MCF 10A (cell line): ENCODE results near the gene CTAG1A. TPM values are rescaled to one million over a fixed set of nuclear protein-coding genes. Genes with fewer than 3 reads are reported as not detected.
A peak's percentile ranks its signal among the peaks of the same experiment; 100 is the strongest.

Experiments
- BruUV-seq: library from RNA; stranded (reverse); fragments of 400-500 nt; replicated peaks from 2 replicates; lab custom pipeline; 2021; lab: Mats Ljungman, UMichigan
- CTCF ChIA-PET: fragments of 300-600 bp; sonication (Branson Sonifier 250); formaldehyde crosslinking; extraction: SDS; loops from one replicate; lab custom pipeline; 2021; ENCODE audit warnings: antibody characterized with exemption, inconsistent platforms; lab: Yijun Ruan, JAX
- POLR2A ChIA-PET: fragments of 300-600, 350-650 bp; sonication (Branson Sonifier 250); formaldehyde crosslinking; extraction: SDS; loops from one replicate; lab custom pipeline; 2020; ENCODE audit warnings: antibody characterized with exemption, inconsistent platforms; lab: Yijun Ruan, JAX
- DNase-seq: peaks from one replicate; pipeline ENCODE4 v3.0.0-alpha.2; 2018; ENCODE audit not compliant: unreplicated experiment
- H3K27ac Mint-ChIP-seq: one replicate; pipeline ENCODE4 v1.8.0; 2022; ENCODE audit warnings: mild to moderate bottlenecking, low read depth, mixed read lengths; ENCODE audit not compliant: unreplicated experiment
- H3K27me3 Mint-ChIP-seq: one replicate; pipeline ENCODE4 v1.8.0; 2022; ENCODE audit warnings: mixed read lengths; ENCODE audit not compliant: insufficient read depth, unreplicated experiment
- H3K36me3 Mint-ChIP-seq: one replicate; pipeline ENCODE4 v1.8.0; 2022; ENCODE audit warnings: mild to moderate bottlenecking, moderate library complexity, mixed read lengths; ENCODE audit not compliant: insufficient read depth, unreplicated experiment
- H3K4me1 Mint-ChIP-seq: one replicate; pipeline ENCODE4 v1.8.0; 2022; ENCODE audit warnings: mixed read lengths; ENCODE audit not compliant: insufficient read depth, unreplicated experiment
- H3K4me3 Mint-ChIP-seq: one replicate; pipeline ENCODE4 v1.8.0; 2022; ENCODE audit warnings: mild to moderate bottlenecking, moderate library complexity, mixed read lengths; ENCODE audit not compliant: unreplicated experiment
- H3K9me3 Mint-ChIP-seq: one replicate; pipeline ENCODE4 v1.8.0; 2022; ENCODE audit warnings: mixed read lengths; ENCODE audit not compliant: unreplicated experiment
- intact Hi-C: fragments of 100-400 bp; cut with micrococcal nuclease; formaldehyde crosslinking; loops from 2 replicates; pipeline ENCODE4 v1.14.1; 2022
- total RNA-seq: library from RNA; stranded (reverse); gene quantifications from 2 replicates; pipeline ENCODE4 v1.2.3, GENCODE V29; 2022
- TF ChIP-seq, protein P1 (sequence below): fragments of 200-600 bp; IDR thresholded peaks from one replicate; pipeline ENCODE4 v1.8.0; 2022; ENCODE audit warnings: antibody characterized with exemption, mild to moderate bottlenecking; ENCODE audit not compliant: unreplicated experiment

CTAG1A gene
- total RNA-seq, 1 experiment from 2014 or later, result not detected

DNA sequence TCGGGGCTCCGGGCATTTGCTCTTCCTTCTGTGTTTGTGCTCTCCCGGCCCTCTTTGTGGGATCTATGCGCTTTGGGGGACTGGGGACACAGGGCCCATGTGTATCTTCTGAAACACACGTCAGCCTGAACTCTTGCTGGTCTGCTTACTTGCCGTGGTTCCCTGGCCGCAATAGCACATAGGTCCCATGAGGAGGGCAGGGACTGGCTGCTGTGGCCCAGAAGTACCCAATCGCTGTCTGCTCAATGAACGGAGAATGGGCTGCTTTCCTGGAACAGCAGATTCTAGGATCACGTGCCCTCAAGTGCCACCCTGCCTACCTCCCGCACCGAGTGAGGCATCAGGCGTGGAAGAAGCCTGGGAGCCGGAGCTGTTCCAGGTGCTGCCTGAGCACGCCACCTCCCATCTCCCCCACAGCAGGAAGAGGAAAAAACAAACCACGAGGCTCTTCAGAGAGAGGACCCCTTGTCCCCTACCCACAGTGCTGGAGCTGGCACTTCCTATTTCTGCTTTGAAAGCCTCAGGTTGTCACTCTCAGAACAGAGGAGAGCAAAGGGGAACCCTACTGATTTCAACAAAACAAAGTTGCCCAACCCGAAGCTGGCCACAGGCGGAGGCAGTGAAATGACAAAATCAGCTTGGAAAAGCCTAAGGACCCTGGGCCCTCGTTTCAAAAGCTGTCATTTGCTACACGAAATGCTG is 42.1 kb upstream of the CTAG1A start:
- intact Hi-C loops, result no loop called here
- H3K4me3 Mint-ChIP-seq, result peak overlapping the region; percentile 47
- H3K9me3 Mint-ChIP-seq, result no peaks in the 10 kb centered on the region
- DNase-seq, result peak; percentile 55
- H3K4me1 Mint-ChIP-seq, result peaks cover 24% of the 10 kb centered on the region
- POLR2A ChIA-PET, result interaction anchor here (0.5 to 1.9 kb wide), 6 partner anchors 15 to 690 kb away, joined by 3 to 7 read pairs (median 4); partner anchors contain the start of gene FAM3A
- TF ChIP-seq, protein P1, sequence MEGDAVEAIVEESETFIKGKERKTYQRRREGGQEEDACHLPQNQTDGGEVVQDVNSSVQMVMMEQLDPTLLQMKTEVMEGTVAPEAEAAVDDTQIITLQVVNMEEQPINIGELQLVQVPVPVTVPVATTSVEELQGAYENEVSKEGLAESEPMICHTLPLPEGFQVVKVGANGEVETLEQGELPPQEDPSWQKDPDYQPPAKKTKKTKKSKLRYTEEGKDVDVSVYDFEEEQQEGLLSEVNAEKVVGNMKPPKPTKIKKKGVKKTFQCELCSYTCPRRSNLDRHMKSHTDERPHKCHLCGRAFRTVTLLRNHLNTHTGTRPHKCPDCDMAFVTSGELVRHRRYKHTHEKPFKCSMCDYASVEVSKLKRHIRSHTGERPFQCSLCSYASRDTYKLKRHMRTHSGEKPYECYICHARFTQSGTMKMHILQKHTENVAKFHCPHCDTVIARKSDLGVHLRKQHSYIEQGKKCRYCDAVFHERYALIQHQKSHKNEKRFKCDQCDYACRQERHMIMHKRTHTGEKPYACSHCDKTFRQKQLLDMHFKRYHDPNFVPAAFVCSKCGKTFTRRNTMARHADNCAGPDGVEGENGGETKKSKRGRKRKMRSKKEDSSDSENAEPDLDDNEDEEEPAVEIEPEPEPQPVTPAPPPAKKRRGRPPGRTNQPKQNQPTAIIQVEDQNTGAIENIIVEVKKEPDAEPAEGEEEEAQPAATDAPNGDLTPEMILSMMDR, result no peak
- no peaks in the 10 kb centered on the region for H3K27me3 Mint-ChIP-seq
- peak overlapping the region; percentile 54 for H3K27ac Mint-ChIP-seq
- no TSS peak for BruUV-seq
- CTCF ChIA-PET, result interaction anchor here (0.5 to 2.6 kb wide), 8 partner anchors 8 to 1601 kb away, joined by 3 to 13 read pairs (median 3); partner anchors contain the start of genes FLNA and RPL10
- peaks cover 4% of the 10 kb centered on the region for H3K36me3 Mint-ChIP-seq

DNA sequence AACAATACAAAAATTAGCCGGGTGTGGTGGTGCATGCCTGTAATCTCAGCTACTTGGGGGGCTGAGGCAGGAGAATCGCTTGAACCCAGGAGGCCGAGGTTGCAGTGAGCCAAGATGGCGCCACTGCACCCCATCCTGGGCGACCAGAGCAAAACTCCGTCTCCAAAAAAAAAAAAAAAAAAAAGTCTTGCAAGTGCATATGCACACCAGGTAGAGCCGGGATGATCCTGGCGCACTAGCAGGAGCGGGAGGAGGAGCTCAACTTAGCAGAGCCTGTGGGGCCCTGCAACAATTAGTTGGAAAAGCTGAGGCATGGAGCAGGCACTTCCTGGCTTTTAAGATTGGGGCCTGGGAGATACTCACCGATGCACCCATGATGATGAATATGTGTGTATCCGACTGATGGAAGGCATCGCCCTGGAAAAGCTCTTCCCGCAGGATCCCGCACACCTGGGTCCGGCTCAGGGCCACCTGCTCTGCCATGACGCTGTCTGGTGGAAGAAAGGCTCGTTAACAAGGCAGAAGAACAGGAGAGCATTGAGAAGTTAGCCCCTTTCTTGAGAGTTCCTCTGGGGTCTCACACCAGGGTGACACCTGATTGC is 39.2 kb upstream of the CTAG1A start:
- intact Hi-C loops, result no loop called here
- BruUV-seq, result no TSS peak
- CTCF ChIA-PET, result interaction anchor here (0.5 to 1.1 kb wide), 4 partner anchors 8 to 1069 kb away, joined by 3 to 4 read pairs (median 4); no protein-coding TSS in a partner anchor
- TF ChIP-seq, protein P1, result no peak
- peaks cover 14% of the 10 kb centered on the region for H3K27me3 Mint-ChIP-seq
- peaks cover 4% of the 10 kb centered on the region for H3K36me3 Mint-ChIP-seq
- no peaks in the 10 kb centered on the region for H3K9me3 Mint-ChIP-seq
- peak overlapping the region; percentile 72 for H3K4me3 Mint-ChIP-seq
- peaks cover 33% of the 10 kb centered on the region for H3K4me1 Mint-ChIP-seq
- no peak overlapping the region for H3K27ac Mint-ChIP-seq
- POLR2A ChIA-PET, result interaction anchor here (0.6 kb wide), 1 partner anchor 148 kb away, joined by 3 read pairs; the partner anchor contains the start of gene RPL10
- no peak for DNase-seq

DNA sequence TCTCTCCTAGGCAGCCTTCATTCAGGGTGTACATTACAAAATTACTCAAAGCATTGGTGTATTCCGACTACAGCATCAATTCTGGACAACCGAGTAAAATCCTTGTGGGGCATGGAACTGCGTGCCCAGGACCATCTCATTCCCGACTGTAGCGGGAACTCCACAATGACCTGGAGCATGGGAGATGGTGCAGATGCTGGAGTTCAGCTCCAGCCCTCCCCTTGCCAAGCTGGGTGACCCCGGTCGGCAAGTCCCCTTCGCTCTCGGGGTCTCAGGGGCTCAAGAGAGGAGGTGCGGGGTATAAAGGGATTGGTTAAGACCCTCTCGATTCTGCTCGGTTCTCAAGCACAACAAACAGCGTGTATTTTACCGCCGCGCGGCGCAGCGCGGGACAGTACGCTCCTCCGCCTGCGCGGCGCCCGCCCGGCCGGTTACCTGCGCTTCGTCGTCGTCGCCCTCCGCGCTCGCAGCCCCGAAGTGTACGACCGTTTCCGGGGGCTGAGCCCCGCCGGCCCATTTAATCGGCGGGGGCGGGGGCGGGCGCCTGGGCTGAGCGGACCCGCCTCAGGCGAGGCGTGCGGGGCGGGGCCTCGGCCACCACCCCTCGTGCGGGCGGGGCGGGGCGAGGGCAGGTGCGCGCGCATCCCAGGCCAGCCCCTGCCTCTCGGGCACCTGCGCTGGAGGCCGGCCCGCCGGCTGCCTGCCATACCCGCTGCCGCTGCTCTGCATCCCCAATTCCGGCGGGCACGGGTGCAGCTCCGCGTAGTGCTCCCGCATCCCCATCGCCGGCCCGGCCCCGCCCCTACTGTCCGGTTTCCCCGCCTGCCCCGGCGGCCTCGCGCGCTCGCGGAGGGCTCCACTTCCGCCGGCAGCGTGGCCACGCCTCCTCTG is 38.3 kb upstream of the CTAG1A start, which contains the start of gene G6PD:
TSS of gene G6PD (minus strand) at position 493 of the 891 bp plus-strand sequence. CDS start 691 bp downstream, outside the sequence.
- BruUV-seq, result no TSS peak

More for the DNA sequence above, 38.3 kb upstream of the CTAG1A start, which contains the start of gene G6PD:
- Mint-ChIP-seq H3K9me3 (no peaks in the 10 kb centered on the region), H3K4me1 (peaks cover 25% of the 10 kb centered on the region), H3K36me3 (peaks cover 4% of the 10 kb centered on the region), H3K27me3 (peaks cover 22% of the 10 kb centered on the region), H3K27ac (peak within 1 kb of the TSS; percentile 88), H3K4me3 (peak within 1 kb of the TSS; percentile 72)
- intact Hi-C loops, result no loop called here
- CTCF ChIA-PET, result interaction anchor here (0.5 kb wide), 1 partner anchor 1068 kb away, joined by 4 read pairs; no protein-coding TSS in a partner anchor
- peak; percentile 62 for DNase-seq
- TF ChIP-seq, protein P1, result no peak
- POLR2A ChIA-PET, result interaction anchor here (0.7 to 1.5 kb wide), 7 partner anchors 17 to 575 kb away, joined by 3 to 6 read pairs (median 4); partner anchors contain the start of genes HCFC1 and RPL10
